Uterus (tissue), 2 donors: ENCODE results near the gene PPP1R16B.

ENCODE experiments used
- POLR2A ChIP-seq, 2 donors: fragments of 450-650 bp; IDR thresholded peaks; one replicate each; pipeline ENCODE4 v1.6.1; 2016; ENCODE audit warnings: antibody characterized with exemption in 2 of 2, mild to moderate bottlenecking in 1 of 2, moderate library complexity in 1 of 2
- TF ChIP-seq, protein P1 (sequence below), 4 experiments: fragments of 200-600 bp in 2 of 4; fragments of 450-650 bp in 2 of 4; sonication (generic) in 2 of 4; IDR thresholded peaks; one replicate each; pipeline ENCODE4 v1.5.1; 2016 to 2019; ENCODE audit warnings: antibody characterized with exemption in 4 of 4, mild to moderate bottlenecking in 2 of 4, moderate library complexity in 1 of 4

GRCh38 chr20:38917657-38918056 is 112.2 kb downstream of the PPP1R16B start:
- TF ChIP-seq, protein P1, sequence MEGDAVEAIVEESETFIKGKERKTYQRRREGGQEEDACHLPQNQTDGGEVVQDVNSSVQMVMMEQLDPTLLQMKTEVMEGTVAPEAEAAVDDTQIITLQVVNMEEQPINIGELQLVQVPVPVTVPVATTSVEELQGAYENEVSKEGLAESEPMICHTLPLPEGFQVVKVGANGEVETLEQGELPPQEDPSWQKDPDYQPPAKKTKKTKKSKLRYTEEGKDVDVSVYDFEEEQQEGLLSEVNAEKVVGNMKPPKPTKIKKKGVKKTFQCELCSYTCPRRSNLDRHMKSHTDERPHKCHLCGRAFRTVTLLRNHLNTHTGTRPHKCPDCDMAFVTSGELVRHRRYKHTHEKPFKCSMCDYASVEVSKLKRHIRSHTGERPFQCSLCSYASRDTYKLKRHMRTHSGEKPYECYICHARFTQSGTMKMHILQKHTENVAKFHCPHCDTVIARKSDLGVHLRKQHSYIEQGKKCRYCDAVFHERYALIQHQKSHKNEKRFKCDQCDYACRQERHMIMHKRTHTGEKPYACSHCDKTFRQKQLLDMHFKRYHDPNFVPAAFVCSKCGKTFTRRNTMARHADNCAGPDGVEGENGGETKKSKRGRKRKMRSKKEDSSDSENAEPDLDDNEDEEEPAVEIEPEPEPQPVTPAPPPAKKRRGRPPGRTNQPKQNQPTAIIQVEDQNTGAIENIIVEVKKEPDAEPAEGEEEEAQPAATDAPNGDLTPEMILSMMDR (IDR thresholded peaks at IDR 0.05), result no peak
- TF ChIP-seq POLR2A (IDR thresholded peaks at IDR 0.05), result no peak
